SW 1271 (cell line): ENCODE measurements around the gene TMEM213.

Source experiments
- DNase-seq, 2 experiments: peaks; one replicate each; lab custom pipeline; 2025; lab: John Stamatoyannopoulos, UW

The TMEM213 gene

GRCh38 chr7:138797715-138798320 is at the start of gene TMEM213, which contains the start of gene ATP6V0A4:
TMEM213 (plus strand) TSS chr7:138797994; CDS start chr7:138798105, 111 bp downstream.
ATP6V0A4 (minus strand) TSS chr7:138798196; CDS start chr7:138771247, 26,949 bp downstream.
- no peak for DNase-seq

GRCh38 chr7:138748666-138749065 is 49.1 kb upstream of the TMEM213 start:
- no peak for DNase-seq

- no peak for DNase-seq
Observed at GRCh38 chr7:138749960-138750359, 47.8 kb upstream of the TMEM213 start.

GRCh38 chr7:138750473-138750872 is 47.3 kb upstream of the TMEM213 start:
- DNase-seq: no peak

GRCh38 chr7:138750901-138751464 is 46.8 kb upstream of the TMEM213 start:
- no peak for DNase-seq

- DNase-seq: no peak
Observed at GRCh38 chr7:138752518-138753149, 45.2 kb upstream of the TMEM213 start.

- no peak for DNase-seq
Observed at GRCh38 chr7:138753150-138753518, 44.7 kb upstream of the TMEM213 start.

GRCh38 chr7:138753610-138754009 is 44.2 kb upstream of the TMEM213 start:
- no peak for DNase-seq

- DNase-seq: no peak
Observed at GRCh38 chr7:138755331-138755747, 42.5 kb upstream of the TMEM213 start.

- DNase-seq: no peak
Observed at GRCh38 chr7:138755842-138756590, 41.8 kb upstream of the TMEM213 start.

GRCh38 chr7:138756591-138757242 is 41.1 kb upstream of the TMEM213 start:
- no peak for DNase-seq

GRCh38 chr7:138768241-138768640 is 29.6 kb upstream of the TMEM213 start:
- no peak for DNase-seq

- DNase-seq: no peak
Observed at GRCh38 chr7:138770904-138771303, 26.9 kb upstream of the TMEM213 start.

- no peak for DNase-seq
Observed at GRCh38 chr7:138773176-138773575, 24.6 kb upstream of the TMEM213 start.

GRCh38 chr7:138773817-138774216 is 24.0 kb upstream of the TMEM213 start:
- DNase-seq: no peak

GRCh38 chr7:138776166-138776833 is 21.5 kb upstream of the TMEM213 start:
- DNase-seq: no peak

GRCh38 chr7:138781004-138781403 is 16.8 kb upstream of the TMEM213 start:
- DNase-seq: no peak

GRCh38 chr7:138784692-138785091 is 13.1 kb upstream of the TMEM213 start:
- DNase-seq: no peak

GRCh38 chr7:138785587-138786437 is 12.0 kb upstream of the TMEM213 start:
- peak in 1 of 2 experiments; percentile 35 for DNase-seq

GRCh38 chr7:138796038-138796615 is 1.7 kb upstream of the TMEM213 start:
- no peak for DNase-seq
